NCI-H2196 (cell line): Measurements from ENCODE around the gene LCN2.

ENCODE experiments used
- DNase-seq: peaks from one replicate; lab custom pipeline; 2025; ENCODE audit not compliant: unreplicated experiment; lab: John Stamatoyannopoulos, UW

LCN2 gene

DNA sequence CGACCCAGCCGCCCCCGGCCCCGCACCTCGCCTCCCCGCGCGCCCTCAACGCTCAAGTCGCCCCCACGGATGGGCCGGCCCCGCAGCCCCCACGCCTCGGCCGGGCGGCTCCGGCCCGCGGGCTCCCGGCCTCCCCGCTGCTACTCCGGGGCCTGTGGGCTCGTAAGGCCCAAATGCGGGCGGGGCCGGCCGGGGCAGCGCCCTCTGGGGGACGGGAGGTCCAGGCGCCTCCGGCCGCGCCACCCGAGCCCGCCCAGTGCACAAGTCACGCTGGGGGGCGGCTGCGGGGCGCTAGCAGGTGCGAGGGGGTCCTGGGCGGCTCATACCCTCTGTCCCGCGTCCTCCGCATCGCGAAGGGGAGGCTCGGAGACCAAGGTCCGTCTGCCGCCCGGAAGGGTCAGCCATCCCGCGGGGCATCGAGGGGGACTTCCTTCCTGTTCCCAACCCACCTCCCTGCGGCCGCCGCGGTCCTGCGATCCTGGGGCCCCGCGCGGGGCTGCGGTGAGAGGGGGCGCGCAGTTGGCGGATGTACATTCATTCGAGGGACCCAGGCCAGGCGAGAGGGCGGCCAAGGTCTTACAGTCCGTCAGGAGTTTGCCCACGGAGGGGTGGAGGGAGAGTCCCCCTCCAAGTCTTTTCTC, 42.3 kb downstream of the LCN2 start, which contains the start of gene CIZ1:
CIZ1 (minus strand) TSS at position 167 of the 641 bp plus-strand sequence. CDS start 715 bp downstream, outside the sequence.
- DNase-seq: peak; percentile 82

DNA sequence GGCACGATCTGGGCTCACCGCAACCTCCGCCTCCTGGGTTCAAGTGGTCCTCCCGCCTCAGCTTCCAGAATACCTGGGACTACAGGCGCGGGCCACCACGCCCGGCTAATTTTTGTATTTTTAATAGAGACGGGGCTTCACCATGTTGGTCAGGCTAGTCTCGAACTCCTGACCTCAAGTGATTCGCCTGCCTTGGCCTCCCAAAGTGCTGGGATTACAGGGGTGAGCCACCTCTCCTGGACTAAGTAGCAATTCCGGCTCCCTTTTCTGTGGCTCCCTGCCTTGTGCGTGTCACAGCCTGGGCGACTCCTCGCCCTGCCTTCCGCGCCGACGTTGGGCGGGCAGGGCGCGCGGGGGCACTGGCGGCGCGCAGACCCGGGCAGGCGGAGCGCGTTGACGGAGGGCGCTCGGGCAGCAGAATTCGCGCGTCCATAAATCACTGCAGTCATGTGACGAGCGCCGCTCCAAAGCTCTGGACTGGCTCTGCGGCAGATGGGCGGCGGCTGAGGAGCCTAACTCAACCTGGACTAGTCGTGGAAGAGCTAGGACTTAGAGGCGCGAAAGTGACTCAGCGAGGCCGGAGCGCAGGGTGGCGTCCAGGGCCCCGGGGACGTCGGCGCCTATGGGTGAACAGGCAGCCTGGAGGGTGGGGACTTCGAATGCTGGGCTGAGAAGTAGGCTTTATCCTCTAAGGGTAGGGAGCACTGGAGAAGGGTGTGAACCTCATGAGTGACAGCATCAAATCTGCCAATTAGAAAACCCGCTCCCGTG, 43.5 kb downstream of the LCN2 start:
- peak; percentile 94 for DNase-seq

DNA sequence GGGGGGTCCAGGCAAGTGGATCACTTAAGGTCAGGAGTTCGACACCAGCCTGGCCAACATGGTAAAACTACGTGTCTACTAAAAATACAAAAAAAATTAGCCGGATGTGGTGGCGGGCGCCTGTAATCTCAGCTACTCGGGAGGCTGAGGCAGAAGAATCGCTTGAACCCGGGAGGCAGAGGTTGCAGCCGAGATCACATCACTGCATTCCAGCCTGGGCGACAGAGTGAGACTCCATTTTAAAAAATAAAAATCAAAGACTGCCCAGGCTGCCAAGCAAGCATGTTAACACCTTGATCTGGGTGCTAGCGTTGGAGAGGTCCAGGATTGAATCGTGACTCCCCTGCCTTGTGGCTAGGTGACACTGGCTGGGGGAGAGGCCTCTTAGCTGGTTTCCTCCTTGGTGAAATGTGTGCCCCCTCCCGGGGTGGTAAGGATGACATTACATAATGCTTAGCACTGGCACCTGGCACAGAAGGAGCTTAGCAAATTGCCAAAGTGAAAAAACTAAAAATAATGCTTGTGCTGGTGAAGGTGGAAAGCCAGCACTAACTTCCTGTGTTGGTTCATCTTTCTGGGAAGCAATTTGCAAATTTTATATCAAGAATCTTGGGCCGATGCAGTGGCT, 44.3 kb downstream of the LCN2 start:
- DNase-seq: no peak

DNA sequence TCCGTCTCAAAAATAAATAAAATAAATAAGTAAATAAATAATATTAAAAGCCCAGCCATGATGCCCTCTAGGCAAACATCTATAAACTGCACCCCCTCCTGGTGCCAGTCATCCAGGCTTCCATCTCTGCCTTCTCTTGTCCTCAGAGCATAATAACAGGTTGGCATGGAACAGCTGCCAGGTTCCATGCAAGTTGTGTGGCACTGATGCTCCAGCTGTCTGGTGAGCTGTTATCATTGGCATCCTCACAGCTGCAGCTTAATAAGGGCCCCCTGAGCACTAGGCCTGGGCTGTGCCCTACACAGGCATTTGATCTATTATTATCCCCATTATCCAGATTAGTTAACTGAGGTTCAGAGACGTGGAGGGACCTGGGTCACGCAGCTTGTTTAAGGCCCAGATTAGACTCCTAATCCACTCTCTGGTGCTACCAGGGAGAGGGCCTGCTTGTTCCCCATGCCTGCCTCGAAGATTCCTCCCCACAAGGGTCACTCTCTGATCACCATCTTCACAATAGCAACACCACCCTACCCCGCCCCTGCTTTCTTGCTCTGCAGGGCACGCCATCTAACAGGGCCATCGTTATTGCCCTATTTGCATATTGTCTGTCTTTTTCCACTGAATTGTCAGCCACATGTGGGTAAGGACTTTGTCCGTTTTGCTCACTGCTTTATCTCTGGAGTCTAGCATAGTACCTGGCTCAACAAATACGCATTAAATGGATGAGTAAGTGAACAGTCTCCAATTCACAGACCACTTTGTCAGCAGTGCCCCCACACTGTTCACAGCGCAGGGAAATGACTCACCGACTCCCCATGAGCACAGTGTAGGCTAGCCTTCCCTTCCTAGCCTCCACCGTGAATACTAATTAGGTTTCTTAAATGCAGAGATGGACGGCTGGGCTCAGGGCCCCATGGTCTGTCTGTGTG, 52.5 kb downstream of the LCN2 start:
- DNase-seq: no peak

DNA sequence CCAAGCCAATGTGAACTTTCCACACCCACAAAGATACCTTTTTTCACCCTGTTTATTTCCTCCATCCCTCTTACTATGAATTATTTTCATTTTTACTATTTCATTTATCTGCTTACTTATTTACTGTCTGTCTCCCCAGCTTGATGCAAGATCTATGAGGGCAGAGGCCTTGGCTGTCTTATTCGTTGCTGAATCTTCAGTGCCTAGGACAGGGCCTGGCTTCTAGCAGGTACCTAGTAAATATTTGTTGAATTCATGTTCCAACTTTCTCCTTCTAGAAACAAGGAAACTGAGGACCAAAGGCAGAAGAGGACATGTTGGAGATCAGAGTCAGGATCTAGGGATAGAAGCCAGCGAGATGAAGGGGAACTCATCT, 53.4 kb downstream of the LCN2 start:
- DNase-seq: no peak
